Raji (cell line): ENCODE data around the gene UFC1.
A peak's percentile ranks its signal among the peaks of the same experiment; 100 is the strongest.

Experiments
- POLR2A ChIP-seq: IDR thresholded peaks from 2 replicates; pipeline ENCODE4 v1.6.1; 2011; ENCODE audit warnings: low read depth, low read length, control low read depth; ENCODE audit not compliant: insufficient read depth

UFC1 gene

DNA sequence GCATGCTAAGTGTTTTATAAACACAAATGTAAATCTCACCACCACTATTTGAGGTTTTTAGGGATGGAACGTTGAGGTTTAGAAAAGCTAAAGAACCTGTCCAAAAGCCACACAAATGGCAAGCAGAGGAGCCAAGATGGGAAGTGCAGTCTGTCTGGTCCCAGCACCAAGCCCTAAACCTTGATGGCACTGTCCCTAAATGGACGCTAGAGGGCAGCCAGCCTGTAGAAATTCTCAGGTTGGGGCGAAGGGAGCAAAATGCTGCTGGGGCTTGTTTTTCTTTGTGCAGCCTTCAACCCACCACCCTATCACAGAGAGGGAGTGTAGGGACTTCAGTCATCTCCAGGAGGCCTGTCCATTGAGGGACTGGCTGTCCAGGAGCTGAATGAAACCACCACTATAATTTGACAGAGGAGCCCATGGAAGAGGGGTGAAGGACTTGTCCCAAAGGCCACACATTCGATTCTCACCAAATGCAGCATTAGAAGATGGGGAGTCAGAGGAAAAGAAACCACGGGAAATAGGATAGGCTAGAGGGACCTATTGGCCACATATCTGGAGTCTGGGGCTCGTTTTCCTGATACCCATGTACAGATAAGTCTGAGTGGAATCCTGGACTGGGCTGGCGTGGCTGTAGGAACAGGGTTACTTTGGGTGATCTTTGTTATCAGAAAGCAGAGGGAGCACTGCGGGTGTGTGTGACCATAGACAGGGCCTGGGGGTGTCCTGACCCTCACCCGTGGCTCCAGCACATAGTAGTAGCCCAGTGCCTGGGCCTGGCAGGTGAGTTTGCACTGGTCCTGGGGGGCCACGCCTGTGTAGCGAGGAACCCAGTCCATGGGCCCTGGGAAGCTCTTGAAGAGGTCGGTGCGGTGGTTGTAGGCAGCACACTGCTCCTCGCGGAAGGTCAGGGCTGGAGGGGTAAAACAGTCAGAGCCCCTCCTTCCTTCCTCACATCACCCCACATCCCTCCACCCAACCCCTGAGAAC is 39.0 kb downstream of the UFC1 start:
- TF ChIP-seq POLR2A: no peak

DNA sequence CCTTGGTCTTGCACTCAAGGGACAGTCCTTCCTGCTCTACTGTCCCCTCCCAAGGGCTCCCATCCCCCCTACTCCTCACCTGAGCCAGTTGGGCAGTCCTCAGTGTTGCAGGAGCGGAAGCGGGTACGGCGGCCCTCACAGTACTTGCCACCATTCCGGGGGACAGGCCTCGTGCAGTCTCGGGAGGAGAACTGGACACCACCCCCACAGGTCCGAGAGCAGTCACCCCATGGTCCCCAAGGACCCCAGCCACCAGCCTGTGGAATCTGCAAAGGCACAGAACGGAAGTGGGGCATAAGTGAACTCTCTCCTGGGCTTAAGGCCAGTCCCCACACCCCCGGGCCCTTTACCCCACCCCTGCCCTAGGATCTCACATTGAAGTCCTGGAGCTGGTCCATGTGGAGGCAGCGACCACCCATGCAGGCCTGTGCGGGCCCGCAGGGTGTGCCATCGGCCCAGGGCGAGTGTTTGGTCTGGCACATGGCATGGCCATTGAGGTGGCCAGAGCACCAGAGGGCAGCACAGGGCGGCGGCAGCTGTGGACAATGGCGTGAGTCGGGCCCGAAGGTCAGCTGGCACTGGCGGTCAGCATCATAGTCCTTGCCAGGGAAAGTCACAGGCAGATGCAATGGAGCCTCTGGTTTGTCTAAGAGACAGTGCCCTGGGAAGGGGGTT is 39.9 kb downstream of the UFC1 start:
- TF ChIP-seq POLR2A: no peak

DNA sequence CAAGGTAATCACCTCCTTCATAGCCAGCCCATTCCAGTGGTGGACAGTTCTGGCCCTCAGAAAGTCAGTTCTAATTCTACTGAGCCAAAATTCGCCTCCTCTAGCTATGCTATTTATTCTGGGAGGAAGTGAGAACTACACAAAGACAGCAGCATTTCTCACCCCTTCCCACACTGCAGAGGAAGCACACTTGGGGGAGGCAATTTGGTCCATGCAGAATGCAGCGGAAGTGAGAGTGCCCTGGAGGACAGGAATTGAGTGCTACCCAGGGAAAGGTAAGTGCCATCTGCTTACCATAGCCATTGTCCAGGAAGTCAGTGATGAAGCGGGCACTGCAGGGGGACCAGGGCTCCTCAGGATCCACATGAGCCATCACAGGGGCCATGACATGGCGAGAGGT is 41.4 kb downstream of the UFC1 start:
- TF ChIP-seq POLR2A: no peak

DNA sequence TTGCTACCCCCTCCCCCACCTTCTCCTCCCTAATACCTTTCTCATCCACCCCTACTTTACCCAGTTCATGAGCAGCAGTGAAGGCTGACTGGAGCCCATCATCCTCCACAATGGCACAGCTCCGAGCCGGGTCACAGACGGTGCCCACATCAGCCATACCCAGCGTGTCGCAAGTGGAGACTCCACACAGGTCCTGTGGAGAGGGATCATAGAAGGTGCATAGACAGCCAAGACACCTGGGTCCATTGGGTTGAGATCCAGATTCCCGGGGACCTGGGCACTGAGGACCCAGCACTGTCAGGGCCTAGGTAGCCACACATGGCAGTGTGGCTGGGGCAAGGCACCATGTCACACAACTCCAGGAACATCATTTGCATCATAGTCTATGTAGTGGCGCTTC is 42.3 kb downstream of the UFC1 start:
- TF ChIP-seq POLR2A: no peak

DNA sequence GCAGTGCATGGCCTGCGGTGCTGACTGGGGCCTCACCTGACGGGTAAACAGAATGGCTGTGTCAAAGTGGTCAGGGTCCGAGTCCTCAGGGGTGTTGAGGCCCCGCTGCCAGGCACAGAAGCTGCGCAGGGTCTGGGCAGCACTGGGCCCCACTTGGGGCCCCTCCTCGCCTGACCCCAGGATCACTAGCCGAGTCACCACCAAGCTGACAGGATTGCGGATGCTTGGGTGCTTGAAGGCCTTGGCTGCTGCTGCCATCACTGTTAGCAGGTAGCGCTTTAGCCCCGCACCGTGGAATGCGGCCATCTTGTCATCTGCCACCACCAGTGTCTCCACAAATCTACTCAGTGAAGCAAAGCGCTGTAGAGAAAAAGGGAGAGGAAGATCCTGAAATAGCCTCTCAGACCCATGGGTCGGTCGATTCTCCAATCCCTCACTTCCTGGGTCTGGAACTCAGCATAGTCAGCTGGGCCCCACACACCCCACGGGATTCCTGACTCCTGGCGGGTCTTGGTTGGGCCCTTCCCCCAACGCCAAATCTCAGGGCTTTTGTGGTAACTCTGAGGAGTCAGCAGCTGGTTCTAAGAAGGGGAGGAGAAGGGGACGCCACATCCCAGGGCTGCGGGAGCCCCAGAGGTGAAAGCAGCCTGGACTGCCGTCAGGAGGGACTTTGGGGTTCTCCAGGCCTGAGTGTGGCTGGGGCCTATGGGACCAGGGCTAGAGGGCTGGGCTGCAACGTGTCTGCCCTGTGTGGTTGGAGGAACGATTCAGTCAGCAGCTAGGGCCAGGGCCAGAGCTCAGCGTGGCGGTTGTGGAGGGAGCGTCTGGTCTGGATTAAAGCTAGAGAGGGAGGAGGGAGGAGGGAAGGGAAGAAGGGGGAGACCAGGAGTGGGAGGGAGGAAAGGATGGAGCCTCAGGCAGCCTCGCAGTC is 43.0 kb downstream of the UFC1 start:
- no peak for TF ChIP-seq POLR2A

DNA sequence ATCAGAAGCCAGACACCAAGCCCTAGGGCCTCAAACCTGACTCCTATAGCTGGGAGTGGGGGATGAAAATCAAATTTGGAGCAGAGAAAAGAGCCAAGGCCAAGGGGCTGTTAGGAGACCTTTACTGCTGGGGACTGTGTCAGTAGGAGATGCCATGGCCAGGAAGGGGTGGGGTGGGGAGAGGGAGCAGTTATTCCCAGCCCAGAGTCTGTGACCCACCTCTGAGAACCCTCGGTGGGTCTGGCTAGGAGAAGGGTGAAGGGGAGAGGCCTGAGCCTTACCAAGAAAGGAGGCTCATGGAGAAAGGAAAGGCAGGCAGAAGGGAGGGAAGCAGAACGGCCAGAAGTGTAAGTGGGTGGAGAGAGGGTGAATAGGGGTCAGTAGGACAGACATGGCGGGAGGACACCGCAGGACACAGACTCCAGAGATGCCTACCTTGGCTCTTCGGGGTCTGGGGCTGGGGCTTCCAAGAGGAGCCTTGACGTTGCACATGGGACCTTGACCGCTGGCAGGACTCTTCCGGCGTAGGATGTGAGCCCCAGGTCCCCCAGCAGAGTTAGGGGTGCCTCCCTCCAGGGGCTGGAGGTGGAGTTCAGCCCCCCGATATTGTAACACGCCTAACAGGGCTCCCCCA is 43.9 kb downstream of the UFC1 start:
- TF ChIP-seq POLR2A: no peak

DNA sequence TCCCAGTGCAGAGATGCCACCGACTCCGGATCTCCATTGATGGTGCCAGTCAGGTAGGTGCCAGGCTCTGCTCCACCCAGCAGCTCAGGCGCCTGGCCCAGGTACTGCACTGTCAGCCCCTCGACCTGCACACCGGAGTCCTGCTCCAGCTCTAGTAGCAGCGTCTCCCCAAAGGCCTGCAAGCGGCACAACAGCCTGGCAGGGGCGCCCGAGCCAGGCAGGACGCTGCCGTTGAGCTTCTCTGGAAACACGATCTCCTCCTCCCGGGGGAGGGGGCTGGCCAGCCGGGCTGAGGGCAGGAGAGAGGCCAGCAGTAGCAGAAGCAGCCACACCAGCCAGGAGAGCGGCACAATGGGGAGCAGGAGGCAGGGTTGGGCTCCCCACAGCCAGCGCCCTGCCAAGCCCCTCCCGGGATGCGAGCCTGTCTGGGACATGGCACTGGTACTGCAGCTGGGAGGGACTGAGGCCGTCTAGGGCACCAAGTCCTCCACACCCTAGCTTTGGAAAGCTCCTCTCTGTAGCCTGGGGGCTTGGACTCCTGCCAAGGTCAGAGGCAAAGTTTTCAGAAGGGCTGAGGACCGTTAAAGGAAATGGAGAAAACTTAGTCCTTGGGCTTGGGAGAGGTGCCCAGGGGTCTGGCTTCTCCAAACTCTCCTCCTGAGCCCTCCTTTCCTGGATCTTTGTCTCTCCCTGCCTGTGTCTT is 44.6 kb downstream of the UFC1 start:
- no peak for TF ChIP-seq POLR2A

DNA sequence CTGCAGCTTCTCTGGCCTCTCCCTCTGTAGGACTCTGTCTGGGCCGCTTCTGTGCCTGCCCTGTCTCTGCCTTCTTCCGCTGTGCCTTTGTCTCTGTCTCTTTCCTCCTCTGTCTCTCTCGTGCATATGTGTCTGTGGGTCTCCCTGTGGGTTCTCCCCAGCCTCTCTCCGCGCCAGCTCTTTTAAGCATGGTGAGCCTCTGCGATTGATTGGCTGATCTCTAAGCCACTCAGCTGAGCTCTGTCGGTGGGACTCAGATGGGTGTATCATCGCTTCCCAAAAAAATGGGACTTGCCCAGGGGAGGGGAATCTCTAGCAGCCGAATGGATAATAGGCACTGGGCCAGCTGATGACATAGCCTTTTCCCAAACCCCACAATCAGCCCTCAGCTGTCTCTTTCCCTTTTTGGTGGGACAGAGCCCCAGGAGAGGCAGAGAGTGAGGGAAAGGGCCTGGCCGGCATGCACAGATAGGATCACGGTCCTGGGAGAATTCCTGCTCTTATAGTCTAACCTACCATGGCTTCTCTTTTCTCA is 45.2 kb downstream of the UFC1 start, which contains the start of gene ADAMTS4:
Gene ADAMTS4 (minus strand): TSS at position 158 of the 535 bp plus-strand sequence. CDS start 427 bp downstream, outside the sequence.
- TF ChIP-seq POLR2A: no peak

DNA sequence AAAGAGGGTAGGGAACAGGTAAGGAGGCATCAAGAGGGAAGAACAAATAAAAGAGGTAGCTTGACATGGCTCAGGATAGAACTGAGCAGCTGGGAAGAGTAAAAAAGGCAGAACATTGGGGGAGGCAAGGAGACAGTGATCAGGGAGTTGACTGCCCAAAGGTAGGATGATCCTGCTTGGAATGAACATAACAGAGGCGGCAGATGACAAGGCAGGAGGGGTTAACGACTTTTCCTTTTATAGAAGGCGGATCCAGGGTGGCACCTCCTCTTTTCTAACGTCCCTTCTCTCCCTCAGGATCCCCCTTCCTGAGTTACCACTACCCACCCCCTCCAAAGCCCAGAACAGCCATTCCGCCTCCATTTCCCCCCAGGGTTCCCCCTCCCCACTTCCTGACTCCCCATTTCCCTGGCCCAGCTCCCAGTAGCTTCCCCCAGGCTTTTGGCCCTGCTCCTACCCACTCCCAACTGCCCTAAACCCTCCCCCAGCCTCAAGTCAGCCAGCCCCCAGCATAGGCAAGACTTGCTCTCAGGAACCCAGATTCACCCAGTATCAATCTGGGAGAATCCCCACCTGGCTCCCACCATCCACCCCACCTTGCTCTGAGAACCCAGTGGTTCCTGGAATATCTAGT is 45.8 kb downstream of the UFC1 start:
- no peak for TF ChIP-seq POLR2A

DNA sequence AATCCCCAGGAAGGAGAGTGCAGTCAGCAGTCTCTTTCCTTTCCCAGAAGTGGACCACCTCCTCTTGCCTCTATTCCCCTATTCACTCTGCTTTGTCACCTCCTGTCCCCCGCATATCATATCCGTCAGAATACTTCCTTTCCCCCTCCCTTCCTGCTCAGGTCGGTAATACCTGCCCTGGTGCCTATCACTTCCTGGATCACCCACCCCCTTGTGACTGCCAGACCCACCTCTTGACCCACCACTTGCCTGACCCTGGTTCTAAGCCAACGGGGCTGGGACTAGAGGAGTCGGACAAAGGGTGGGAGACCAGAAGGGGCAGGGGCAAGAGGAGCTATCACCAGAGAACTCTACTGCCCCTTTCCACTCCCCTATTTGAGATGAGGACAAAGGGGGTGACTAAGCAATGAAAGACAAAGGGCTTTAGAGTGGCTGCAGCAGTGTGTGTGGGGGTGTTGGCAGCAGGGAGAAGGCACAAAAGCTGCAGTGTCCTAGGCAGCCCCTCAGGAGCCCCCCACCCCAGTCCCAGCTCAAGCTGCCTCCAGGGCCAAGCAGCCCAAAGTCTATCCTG is 46.7 kb downstream of the UFC1 start:
- no peak for TF ChIP-seq POLR2A

DNA sequence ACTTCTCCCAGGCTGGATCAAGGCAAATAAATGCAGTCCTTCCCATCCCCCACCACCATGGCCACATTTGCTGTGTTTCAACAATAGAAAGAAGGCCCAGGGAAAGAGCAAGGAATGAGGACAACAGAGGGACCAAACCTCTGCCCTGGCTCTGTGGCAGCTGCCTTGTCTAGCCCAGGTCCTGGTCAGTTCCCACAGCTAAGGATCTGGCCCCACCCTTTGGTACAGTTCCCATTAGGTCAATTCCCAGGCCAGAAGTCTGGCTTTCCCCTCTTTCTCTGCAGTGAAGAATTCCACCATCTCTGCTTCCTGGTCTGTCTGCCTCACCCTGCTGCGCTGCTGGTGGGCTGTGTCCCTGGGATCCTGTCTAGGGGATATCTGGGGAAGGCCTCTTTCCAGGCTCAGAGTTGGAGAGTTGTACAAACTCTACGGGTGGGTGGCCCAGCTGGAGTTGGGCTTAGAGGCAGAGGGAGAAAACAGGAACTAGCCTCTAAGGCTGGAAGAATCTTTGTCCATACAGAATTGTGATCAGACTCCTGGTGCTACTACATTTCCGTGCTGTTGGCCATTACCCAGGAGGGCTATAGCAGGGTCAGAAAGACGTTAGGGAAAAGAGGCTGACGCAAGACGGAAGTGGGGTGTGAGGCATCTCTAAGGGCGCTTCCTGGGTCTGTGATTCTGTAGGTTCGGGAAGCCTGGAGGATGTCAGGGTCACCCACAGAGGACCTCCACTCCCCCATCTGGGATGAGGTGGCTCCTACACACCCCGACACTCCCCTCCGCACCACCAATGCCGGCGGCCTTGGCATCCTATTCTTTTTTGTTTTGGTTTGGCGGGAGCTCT is 47.4 kb downstream of the UFC1 start:
- TF ChIP-seq POLR2A: no peak

DNA sequence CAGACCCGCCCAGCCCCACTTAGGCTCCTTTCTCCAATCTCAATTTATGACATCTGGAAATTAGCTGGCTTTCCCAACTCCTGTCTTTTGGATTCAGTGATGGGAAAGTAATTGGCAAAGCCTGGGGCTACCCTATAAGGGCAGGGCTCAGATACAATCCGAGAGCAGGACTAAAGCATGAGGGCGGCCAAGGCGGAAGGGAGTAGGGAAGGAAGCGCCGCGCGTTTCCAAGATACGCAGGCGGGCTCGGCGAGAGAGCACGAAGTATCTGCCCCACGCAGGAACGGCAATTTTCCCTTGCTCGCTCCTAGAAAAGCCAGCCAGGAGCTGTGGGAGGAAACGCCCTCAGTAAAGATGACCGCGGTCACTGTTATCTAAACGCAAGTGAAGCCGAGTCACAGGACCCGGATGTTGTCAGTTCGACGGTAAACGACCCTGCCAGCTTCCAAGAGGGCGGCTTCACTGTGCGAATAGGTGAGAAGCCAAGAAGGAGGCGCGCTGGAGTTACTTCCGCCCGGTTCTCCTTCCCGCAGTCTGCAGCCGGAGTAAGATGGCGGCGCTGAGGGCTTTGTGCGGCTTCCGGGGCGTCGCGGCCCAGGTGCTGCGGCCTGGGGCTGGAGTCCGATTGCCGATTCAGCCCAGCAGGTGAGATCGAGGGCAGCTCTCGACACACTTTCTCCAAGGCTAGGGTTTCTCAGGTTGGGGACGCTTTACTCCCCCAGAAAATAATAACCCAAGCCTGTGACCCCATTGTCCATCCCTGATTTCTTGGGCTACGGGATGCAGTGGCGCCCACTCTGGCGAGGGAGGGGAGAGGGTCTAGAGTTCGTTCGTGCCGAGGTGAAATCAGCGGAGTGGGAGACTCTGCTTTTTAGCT is 48.3 kb downstream of the UFC1 start, which contains the start of gene NDUFS2:
Gene NDUFS2 (plus strand): TSS at position 532 of the 877 bp plus-strand sequence. CDS start 19 bp downstream, at position 551.
- peak; percentile 85 for TF ChIP-seq POLR2A
